ENCODE data around the gene BCAS3. TPM values are rescaled to one million over a fixed set of nuclear protein-coding genes. Genes with fewer than 3 reads are reported as not detected.
"Not testable (repeated sequence)": the region's sequence is repeated elsewhere in the genome, so short reads cannot be mapped to it uniquely, and the experiment has no call there.

BCAS3 gene
- total RNA-seq, 1 donor from 2014 or later, result 44.8 TPM

- Mint-ChIP-seq H3K27ac (ENCODE audit: unreplicated experiment) (no peak overlapping the region), H3K36me3 (ENCODE audit: unreplicated experiment) (peaks cover 8% of the 10 kb centered on the region), H3K9me3 (ENCODE audit: unreplicated experiment) (no peaks in the 10 kb centered on the region), H3K4me3 (ENCODE audit: unreplicated experiment) (no peak overlapping the region), H3K4me1 (ENCODE audit: low read depth, unreplicated experiment) (no peaks in the 10 kb centered on the region), H3K27me3 (ENCODE audit: unreplicated experiment) (no peaks in the 10 kb centered on the region)
- DNase-seq, result no peak
- TF ChIP-seq CTCF (IDR thresholded peaks at IDR 0.05; ENCODE audit: partially characterized antibody, unreplicated experiment), result no peak
These were observed 73.0 kb downstream of the BCAS3 start for GRCh38 chr17:60750640-60751039.

DNA sequence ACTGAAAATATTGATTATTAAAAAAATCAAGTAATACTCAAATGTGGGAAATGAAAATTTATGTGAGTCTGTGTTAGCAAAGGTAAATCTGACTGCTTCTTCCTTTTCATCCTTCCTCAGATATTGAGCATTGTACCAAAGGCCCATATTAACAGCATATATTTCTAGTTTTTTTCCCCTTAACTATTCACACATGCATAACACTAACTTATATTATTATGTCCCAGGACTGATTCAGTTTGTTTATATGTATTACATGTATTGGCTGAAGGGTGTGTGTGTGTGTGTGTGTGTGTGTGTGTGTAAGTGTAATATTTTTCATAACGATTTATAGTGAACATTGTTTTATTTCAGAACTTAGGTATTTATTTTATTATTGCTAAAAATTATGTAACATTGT lies 74.2 kb downstream of the BCAS3 start:
- Mint-ChIP-seq H3K27ac (ENCODE audit: unreplicated experiment) (no peak overlapping the region), H3K4me1 (ENCODE audit: low read depth, unreplicated experiment) (no peaks in the 10 kb centered on the region), H3K9me3 (ENCODE audit: unreplicated experiment) (peaks cover 2% of the 10 kb centered on the region), H3K27me3 (ENCODE audit: unreplicated experiment) (no peaks in the 10 kb centered on the region), H3K4me3 (ENCODE audit: unreplicated experiment) (no peak overlapping the region), H3K36me3 (ENCODE audit: unreplicated experiment) (peaks cover 8% of the 10 kb centered on the region)
- no peak for DNase-seq
- TF ChIP-seq CTCF (IDR thresholded peaks at IDR 0.05; ENCODE audit: partially characterized antibody, unreplicated experiment), result no peak

DNA sequence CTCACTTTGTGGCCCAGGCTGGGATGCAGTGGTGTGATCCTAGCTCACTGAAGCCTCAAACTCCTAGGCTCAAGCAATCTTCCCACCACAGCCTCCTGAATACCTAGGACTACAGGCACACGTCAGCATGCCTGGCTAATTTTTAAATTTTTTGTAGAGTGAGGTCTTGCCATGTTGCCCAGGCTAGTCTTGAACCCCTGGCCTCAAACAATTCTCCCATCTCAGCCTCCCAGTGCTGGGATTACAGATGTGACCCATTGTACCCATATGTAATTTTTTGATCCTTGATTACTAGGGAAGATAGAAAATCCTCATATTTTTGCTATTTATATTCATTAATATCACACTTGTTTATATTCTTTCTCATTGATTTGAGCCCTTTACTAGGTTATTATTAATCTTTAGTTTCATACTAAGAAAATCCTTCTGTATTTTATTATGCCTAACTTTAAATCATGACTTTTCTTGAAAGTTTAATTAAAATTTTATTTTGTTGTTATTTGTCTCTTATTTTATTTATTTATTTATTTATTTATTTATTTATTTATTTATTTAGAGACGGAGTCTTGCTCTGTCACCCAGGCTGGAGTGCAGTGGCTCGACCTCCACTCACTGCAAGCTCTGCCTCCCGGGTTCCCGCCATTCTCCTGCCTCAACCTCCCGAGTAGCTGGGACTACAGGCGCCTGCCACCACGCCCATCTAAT lies 75.4 kb downstream of the BCAS3 start:
- peaks cover 8% of the 10 kb centered on the region for H3K36me3 Mint-ChIP-seq (ENCODE audit: unreplicated experiment)
- TF ChIP-seq CTCF (IDR thresholded peaks at IDR 0.05; ENCODE audit: partially characterized antibody, unreplicated experiment), result no peak
- no peak overlapping the region for H3K27ac Mint-ChIP-seq (ENCODE audit: unreplicated experiment)
- DNase-seq, result no peak
- H3K4me1 Mint-ChIP-seq (ENCODE audit: low read depth, unreplicated experiment), result peaks cover 1% of the 10 kb centered on the region
- no peak overlapping the region for H3K4me3 Mint-ChIP-seq (ENCODE audit: unreplicated experiment)
- H3K9me3 Mint-ChIP-seq (ENCODE audit: unreplicated experiment), result peaks cover 2% of the 10 kb centered on the region
- no peaks in the 10 kb centered on the region for H3K27me3 Mint-ChIP-seq (ENCODE audit: unreplicated experiment)

DNA sequence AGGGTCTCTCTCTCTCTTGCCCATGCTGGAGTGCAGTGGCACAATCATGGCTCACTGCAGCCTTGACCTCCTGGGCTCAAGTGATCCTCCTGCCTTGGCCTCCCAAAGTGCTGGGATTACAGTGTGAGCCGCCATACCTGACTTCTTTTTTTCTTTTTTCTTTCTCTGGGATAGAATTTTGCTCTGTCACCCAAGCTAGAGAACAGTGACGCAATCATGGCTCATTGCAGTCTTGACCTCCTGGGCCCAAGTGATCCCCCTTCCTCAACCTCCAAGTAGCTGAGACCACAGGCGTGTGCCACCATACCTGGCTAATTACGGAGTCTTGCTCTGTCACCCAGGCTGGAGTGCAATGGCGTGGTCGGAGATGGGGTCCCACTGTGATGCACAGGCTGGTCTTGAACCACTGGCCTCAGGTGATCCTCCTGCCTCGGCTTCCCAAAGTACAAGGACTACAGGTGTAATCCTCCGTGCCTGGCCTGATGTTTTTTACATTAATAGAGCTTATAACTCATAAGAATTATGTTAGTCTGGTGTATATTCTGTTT lies 76.5 kb downstream of the BCAS3 start:
- peaks cover 1% of the 10 kb centered on the region for H3K4me1 Mint-ChIP-seq (ENCODE audit: low read depth, unreplicated experiment)
- H3K9me3 Mint-ChIP-seq (ENCODE audit: unreplicated experiment), result peaks cover 2% of the 10 kb centered on the region
- no peak for DNase-seq
- peaks cover 8% of the 10 kb centered on the region for H3K36me3 Mint-ChIP-seq (ENCODE audit: unreplicated experiment)
- no peak overlapping the region for H3K27ac Mint-ChIP-seq (ENCODE audit: unreplicated experiment)
- H3K4me3 Mint-ChIP-seq (ENCODE audit: unreplicated experiment), result no peak overlapping the region
- no peak for TF ChIP-seq CTCF (IDR thresholded peaks at IDR 0.05; ENCODE audit: partially characterized antibody, unreplicated experiment)
- no peaks in the 10 kb centered on the region for H3K27me3 Mint-ChIP-seq (ENCODE audit: unreplicated experiment)

DNA sequence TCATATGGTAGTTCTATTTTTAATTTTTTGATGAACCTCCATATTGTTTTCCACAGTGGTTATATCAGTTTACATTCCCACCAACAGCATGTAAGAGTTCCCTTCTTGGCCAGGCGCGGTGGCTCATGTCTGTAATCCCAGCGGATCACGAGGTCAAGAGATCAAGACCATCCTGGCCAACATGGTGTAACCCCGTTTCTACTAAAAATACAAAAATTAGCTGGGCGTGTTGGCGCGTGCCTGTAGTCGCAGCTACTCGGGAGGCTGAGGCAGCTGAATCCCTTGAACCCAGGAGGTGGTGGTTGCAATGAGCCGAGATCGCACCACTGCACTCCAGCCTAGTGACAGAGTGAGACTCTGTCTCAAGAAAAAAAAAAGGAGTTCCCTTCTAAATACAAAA lies 79.1 kb downstream of the BCAS3 start:
- H3K27me3 Mint-ChIP-seq (ENCODE audit: unreplicated experiment); H3K4me1 Mint-ChIP-seq (ENCODE audit: low read depth, unreplicated experiment); H3K4me3 Mint-ChIP-seq (ENCODE audit: unreplicated experiment); DNase-seq; H3K27ac Mint-ChIP-seq (ENCODE audit: unreplicated experiment); H3K36me3 Mint-ChIP-seq (ENCODE audit: unreplicated experiment); H3K9me3 Mint-ChIP-seq (ENCODE audit: unreplicated experiment): not testable (repeated sequence)

Measured in glutamatergic neuron (in vitro differentiated cells).